Stomach (tissue), 9 donors: ENCODE measurements around the gene EHD1. TPM values are rescaled to one million over a fixed set of nuclear protein-coding genes. Genes with fewer than 3 reads are reported as not detected.
A peak's percentile ranks its signal among the peaks of the same experiment; 100 is the strongest.

Source experiments
- DNase-seq, 2 donors: peaks; one replicate each; pipeline versions ENCODE4 v3.0.0 to v3.0.0-alpha.2; 2013 to 2019
- H3K27ac ChIP-seq, 5 donors: fragments of 200-600 bp in 4 of 5; sonication (generic) in 4 of 5; one replicate each; pipeline ENCODE4 v1.5.1; 2013 to 2019; ENCODE audit warnings: mild to moderate bottlenecking in 1 of 5, moderate library complexity in 1 of 5
- H3K27me3 ChIP-seq, 3 donors: fragments of 200-600 bp; sonication (generic); one replicate each; pipeline ENCODE4 v1.5.1; 2017 to 2019; ENCODE audit warnings: mixed run types in 1 of 3
- H3K36me3 ChIP-seq, 4 donors: fragments of 200-600 bp; sonication (generic); 1 replicate in 3 of 4; 2 replicates in 1 of 4; pipeline ENCODE4 v1.5.1; 2016 to 2019
- H3K4me1 ChIP-seq, 4 donors: fragments of 200-600 bp; sonication (generic); one replicate each; pipeline ENCODE4 v1.5.1; 2016 to 2019
- H3K4me3 ChIP-seq, 4 donors: fragments of 200-600 bp; sonication (generic) in 3 of 4; one replicate each; pipeline ENCODE4 v1.5.1; 2016 to 2019; ENCODE audit warnings: mild to moderate bottlenecking in 1 of 4
- H3K9me3 ChIP-seq, 4 donors: fragments of 200-600 bp; sonication (generic); one replicate each; pipeline ENCODE4 v1.5.1; 2016 to 2019
- CTCF ChIP-seq, 7 experiments: fragments of 450-650 bp in 4 of 7; fragments of 200-600 bp in 3 of 7; sonication (generic) in 3 of 7; IDR thresholded peaks; one replicate each; pipeline ENCODE4 v1.5.1; 2016 to 2019; ENCODE audit warnings: antibody characterized with exemption in 7 of 7, control low read depth in 2 of 7, mild to moderate bottlenecking in 1 of 7
- EP300 ChIP-seq: sonication (generic); formaldehyde crosslinking; IDR thresholded peaks from one replicate; pipeline ENCODE4 v1.6.1; 2017; ENCODE audit warnings: antibody characterized with exemption
- POLR2A ChIP-seq, 4 donors: fragments of 450-650 bp; IDR thresholded peaks; one replicate each; pipeline ENCODE4 v1.6.1; 2016; ENCODE audit warnings: antibody characterized with exemption in 4 of 4, control low read depth in 2 of 4, mild to moderate bottlenecking in 1 of 4, moderate library complexity in 1 of 4
- POLR2AphosphoS5 ChIP-seq, 3 donors: sonication (generic); formaldehyde crosslinking; IDR thresholded peaks; one replicate each; pipeline ENCODE4 v1.6.1; 2016; ENCODE audit warnings: antibody characterized with exemption in 3 of 3
- WGBS, 5 donors: extraction: QIAGEN DNeasy Blood & Tissue Kit in 3 of 5; methylation state at CpG; one replicate each; pipeline versions ENCODE4 v1.1.5 to v1.1.7; 2013 to 2018; 5-methylcytosine and 5-hydroxymethylcytosine counted together
- intact Hi-C: fragments of 100-400 bp; cut with DNase I; formaldehyde crosslinking; loops from one replicate; pipeline ENCODE4 v1.15.1; 2023; ENCODE audit warnings: low total_unique reads
- polyA plus RNA-seq, 3 donors: library from polyadenylated mRNA; stranded (reverse); fragments of 200-250 nt; gene quantifications; one replicate each; pipeline ENCODE4 v1.2.3, GENCODE V29; 2013
- total RNA-seq, 5 donors: library from RNA; depleted of rRNA; stranded (reverse); fragments of >200 nt; gene quantifications; one replicate each; pipeline versions ENCODE4 v1.1.0 to v1.2.3, GENCODE V29; 2014 to 2016
- donor health status: healthy with polysubstance abuse.
- donor health status: Bipolar disorder and iron deficiency.
- donor health status: healthy.

The EHD1 gene
- total and polyA plus RNA-seq, 8 donors = 17.9 to 160 (median 37.5) TPM

GRCh38 chr11:64856382-64857227 is 21.8 kb downstream of the EHD1 start:
- Histone ChIP-seq H3K36me3 (peaks cover 41 to 58% (median 51%) of the 10 kb centered on the region in 4 donors), H3K27ac (peak overlapping the region; percentile 90 to 94 (median 92)), H3K4me3 (peak overlapping the region in 1 of 4 donors; percentile 19), H3K27me3 (no peaks in the 10 kb centered on the region), H3K9me3 (no peaks in the 10 kb centered on the region), H3K4me1 (peaks cover 77 to 98% (median 84%) of the 10 kb centered on the region in 4 donors)
- peak; percentile 77 to 82 for DNase-seq
- intact Hi-C loops = no loop called here
- TF ChIP-seq EP300 (no peak), POLR2AphosphoS5 (IDR thresholded peaks at IDR 0.05) (peak; percentile 27 to 88 (median 81)), POLR2A (IDR thresholded peaks at IDR 0.05) (no peak), CTCF (IDR thresholded peaks at IDR 0.05) (no peak)
- 49 to 70% (median 59%) methylated on average over 13 to 20 of the region's 20 CpGs for WGBS, 5 donors

- Histone ChIP-seq H3K9me3 (no peaks in the 10 kb centered on the region), H3K36me3 (peaks cover 41 to 58% (median 51%) of the 10 kb centered on the region in 4 donors), H3K27me3 (no peaks in the 10 kb centered on the region), H3K4me3 (peak overlapping the region in 1 of 4 donors; percentile 19), H3K27ac (peak overlapping the region; percentile 90 to 94 (median 92)), H3K4me1 (peaks cover 84 to 99% (median 92%) of the 10 kb centered on the region in 4 donors)
- TF ChIP-seq EP300 (no peak), POLR2A (IDR thresholded peaks at IDR 0.05) (no peak), CTCF (IDR thresholded peaks at IDR 0.05) (no peak), POLR2AphosphoS5 (IDR thresholded peaks at IDR 0.05) (no peak)
- 76 to 94% (median 82%) methylated on average over 11 to 20 of the region's 22 CpGs for WGBS, 5 donors
- intact Hi-C loops = no loop called here
- DNase-seq = no peak
Measured at GRCh38 chr11:64855596-64856304, 22.7 kb downstream of the EHD1 start.

GRCh38 chr11:64854534-64855502 is 23.6 kb downstream of the EHD1 start:
- TF ChIP-seq EP300 (peak; percentile 80), POLR2A (IDR thresholded peaks at IDR 0.05) (no peak), POLR2AphosphoS5 (IDR thresholded peaks at IDR 0.05) (peak; percentile 91 to 97 (median 91)), CTCF (IDR thresholded peaks at IDR 0.05) (no peak)
- Histone ChIP-seq H3K9me3 (no peaks in the 10 kb centered on the region), H3K36me3 (peaks cover 37 to 52% (median 48%) of the 10 kb centered on the region in 4 donors), H3K27me3 (no peaks in the 10 kb centered on the region), H3K4me1 (peaks cover 93 to 99% (median 95%) of the 10 kb centered on the region in 4 donors), H3K4me3 (peak overlapping the region in 3 of 4 donors; percentile 2 to 17 (median 3)), H3K27ac (peak overlapping the region; percentile 44 to 94 (median 92))
- 68 to 75% (median 71%) methylated on average over 37 to 45 of the region's 45 CpGs for WGBS, 5 donors
- peak; percentile 82 to 92 for DNase-seq
- intact Hi-C loops = no loop called here
